Spleen (tissue), 11 donors: ENCODE data around the gene KIF3C. TPM values are rescaled to one million over a fixed set of nuclear protein-coding genes. Genes with fewer than 3 reads are reported as not detected.
A peak's percentile ranks its signal among the peaks of the same experiment; 100 is the strongest.

Source experiments
- DNase-seq: peaks from one replicate; pipeline ENCODE4 v3.0.0-alpha.2; 2020
- H3K27ac ChIP-seq, 8 donors: fragments of 200-600 bp; sonication (generic) in 7 of 8; 1 replicate in 4 of 8; 2 replicates in 4 of 8; pipeline versions ENCODE4 v1.5.0 to v1.8.0; 2016 to 2021; ENCODE audit warnings: inconsistent platforms in 4 of 8, mild to moderate bottlenecking in 4 of 8, moderate library complexity in 1 of 8
- H3K27me3 ChIP-seq, 7 donors: fragments of 200-600 bp; sonication (generic) in 6 of 7; replicated peaks in 1 of 7; 1 replicate in 4 of 7; 2 replicates in 3 of 7; pipeline versions ENCODE4 v1.5.0 to v1.8.0; 2016 to 2021; ENCODE audit warnings: inconsistent platforms in 3 of 7, mild to moderate bottlenecking in 1 of 7
- H3K36me3 ChIP-seq, 6 donors: fragments of 200-600 bp; sonication (generic) in 5 of 6; 1 replicate in 4 of 6; 2 replicates in 2 of 6; pipeline versions ENCODE4 v1.5.0 to v1.8.0; 2016 to 2021; ENCODE audit warnings: inconsistent platforms in 2 of 6
- H3K4me1 ChIP-seq, 6 donors: fragments of 200-600 bp; sonication (generic) in 5 of 6; 1 replicate in 3 of 6; 2 replicates in 3 of 6; pipeline versions ENCODE4 v1.5.0 to v1.8.0; 2016 to 2021; ENCODE audit warnings: inconsistent platforms in 3 of 6
- H3K4me3 ChIP-seq, 8 donors: fragments of 200-600 bp; sonication (generic) in 7 of 8; 1 replicate in 4 of 8; 2 replicates in 4 of 8; pipeline versions ENCODE4 v1.5.0 to v1.8.0; 2016 to 2021; ENCODE audit warnings: inconsistent platforms in 4 of 8, mild to moderate bottlenecking in 4 of 8, moderate library complexity in 2 of 8
- H3K9me3 ChIP-seq, 8 donors: fragments of 200-600 bp; sonication (generic) in 7 of 8; 1 replicate in 4 of 8; 2 replicates in 4 of 8; pipeline versions ENCODE4 v1.5.0 to v1.8.0; 2016 to 2021; ENCODE audit warnings: inconsistent platforms in 4 of 8
- CTCF ChIP-seq, 11 experiments: fragments of 200-600 bp in 7 of 11; fragments of 450-650 bp in 4 of 11; sonication (generic) in 4 of 11; IDR thresholded peaks in 8 of 11; conservative IDR thresholded peaks in 3 of 11; 1 replicate in 7 of 11; 2 replicates in 4 of 11; pipeline versions ENCODE4 v1.4.0 to v1.8.0; 2016 to 2021; ENCODE audit warnings: antibody characterized with exemption in 11 of 11, inconsistent platforms in 4 of 11, mild to moderate bottlenecking in 1 of 11
- POLR2A ChIP-seq, 3 donors: fragments of 450-650 bp; IDR thresholded peaks; one replicate each; pipeline ENCODE4 v1.5.1; 2017; ENCODE audit warnings: antibody characterized with exemption in 3 of 3, mild to moderate bottlenecking in 1 of 3
- POLR2AphosphoS5 ChIP-seq, 3 donors: sonication (generic); formaldehyde crosslinking; IDR thresholded peaks; one replicate each; pipeline ENCODE4 v1.5.1; 2017; ENCODE audit warnings: antibody characterized with exemption in 3 of 3
- WGBS, 5 donors: extraction: QIAGEN DNeasy Blood & Tissue Kit in 3 of 5; methylation state at CpG; one replicate each; pipeline versions ENCODE4 v1.1.5 to v1.1.7; 2013 to 2018; 5-methylcytosine and 5-hydroxymethylcytosine counted together
- intact Hi-C: fragments of 100-400 bp; cut with DNase I; formaldehyde crosslinking; loops from one replicate; pipeline ENCODE4 v1.15.0; 2023; ENCODE audit warnings: low total_unique reads
- polyA plus RNA-seq, 3 donors: library from polyadenylated mRNA; stranded (reverse); fragments of 200-250 nt; gene quantifications; one replicate each; pipeline ENCODE4 v1.2.1, GENCODE V29; 2013
- total RNA-seq, 7 donors: library from RNA; depleted of rRNA in 3 of 7; stranded (reverse); fragments of >200 nt in 3 of 7; fragmentation: NEBNext Ultra II Directional in 4 of 7; extraction: Animal tissue kit (Norgen Biotek cat#: 25700) in 4 of 7; gene quantifications; one replicate each; pipeline versions ENCODE4 v1.1.0 to v1.2.1, GENCODE V29; 2016 to 2021
- donor health status: healthy with polysubstance abuse.
- donor health status: DM: no; HTN: no; CAD: no; lungs with moderate emphysema.
- donor health status: DM: no; HTN: no; CAD: no.
- donor health status: Bipolar disorder and iron deficiency.
- donor health status: healthy.
- donor health status: DM: no; HTN: no; CAD: no.
- donor health status: DM: yes; HTN: yes; CAD: no.

The KIF3C gene
- total and polyA plus RNA-seq, 10 donors, result 0.33 to 6.5 (median 3.8) TPM

GRCh38 chr2:25977768-25978167 is 4.5 kb downstream of the KIF3C start:
- peak; percentile 2 for DNase-seq
- Histone ChIP-seq H3K27ac (no peak overlapping the region), H3K9me3 (no peaks in the 10 kb centered on the region), H3K4me1 (peaks cover 3 to 48% (median 26%) of the 10 kb centered on the region in 6 donors), H3K36me3 (peaks cover 0 to 5% (median 0%) of the 10 kb centered on the region in 6 donors), H3K27me3 (peaks cover 0 to 5% (median 0%) of the 10 kb centered on the region in 7 donors), H3K4me3 (no peak overlapping the region)
- TF ChIP-seq POLR2AphosphoS5 (IDR thresholded peaks at IDR 0.05) (no peak), CTCF (IDR thresholded peaks at IDR 0.05 in 8 of 11, conservative IDR thresholded peaks at IDR 0.05 in 3 of 11) (no peak), POLR2A (IDR thresholded peaks at IDR 0.05) (no peak)
- intact Hi-C loops, result no loop called here
- WGBS, 5 donors, result 86 to 98% (median 94%) methylated on average over 3 of the region's 3 CpGs

DNA sequence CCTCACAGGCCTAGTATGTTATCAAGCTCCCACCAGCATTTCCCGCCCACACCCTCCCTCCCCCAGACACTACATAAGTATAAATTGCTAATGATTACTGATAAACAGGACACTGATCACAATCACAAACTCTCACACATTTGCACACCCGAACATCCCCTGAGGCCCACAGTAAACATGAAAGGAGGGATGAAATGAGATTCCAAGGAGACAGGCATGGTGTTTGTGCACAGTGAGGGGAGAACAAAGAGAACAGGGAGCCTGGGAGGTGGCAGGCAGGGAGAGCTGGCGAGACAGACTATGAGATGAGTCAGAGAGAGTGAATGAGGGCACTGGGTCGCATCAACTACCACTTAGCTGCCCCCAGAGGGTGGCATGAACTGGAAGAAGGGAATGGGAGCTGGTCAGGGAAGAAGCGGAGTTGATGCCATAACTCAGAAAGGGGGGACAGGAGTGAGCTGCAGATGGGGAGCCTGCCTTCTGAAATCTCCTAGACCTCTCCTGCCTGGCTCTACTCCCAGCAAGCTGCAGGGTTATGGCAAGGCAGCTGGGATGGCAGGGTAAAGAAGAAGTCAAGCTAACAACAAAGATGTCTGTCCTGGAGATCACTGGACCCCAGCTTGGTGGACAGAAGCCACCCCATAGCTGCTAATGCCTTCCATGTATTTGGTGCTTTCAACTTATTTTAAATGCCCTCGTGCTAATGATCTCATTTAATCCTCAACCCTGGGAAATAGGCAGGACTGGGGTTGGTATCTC is 5.1 kb downstream of the KIF3C start:
- no peak for TF ChIP-seq CTCF (IDR thresholded peaks at IDR 0.05 in 8 of 11, conservative IDR thresholded peaks at IDR 0.05 in 3 of 11)
- no peak for TF ChIP-seq POLR2A (IDR thresholded peaks at IDR 0.05)
- TF ChIP-seq POLR2AphosphoS5 (IDR thresholded peaks at IDR 0.05), result no peak
- peak; percentile 29 for DNase-seq
- 85 to 90% (median 87%) methylated on average over 6 of the region's 6 CpGs for WGBS, 5 donors

GRCh38 chr2:25972049-25972823 is 10.1 kb downstream of the KIF3C start:
- H3K4me3 ChIP-seq, result no peak overlapping the region
- no peak for DNase-seq
- no peaks in the 10 kb centered on the region for H3K27me3 ChIP-seq
- 65 to 84% (median 75%) methylated on average over 5 to 7 of the region's 7 CpGs for WGBS, 5 donors
- intact Hi-C loops, result no loop called here
- peaks cover 0 to 6% (median 0%) of the 10 kb centered on the region in 6 donors for H3K4me1 ChIP-seq
- TF ChIP-seq POLR2AphosphoS5 (IDR thresholded peaks at IDR 0.05), result no peak
- no peak for TF ChIP-seq POLR2A (IDR thresholded peaks at IDR 0.05)
- no peak for TF ChIP-seq CTCF (IDR thresholded peaks at IDR 0.05 in 8 of 11, conservative IDR thresholded peaks at IDR 0.05 in 3 of 11)
- H3K27ac ChIP-seq, result no peak overlapping the region
- no peaks in the 10 kb centered on the region for H3K9me3 ChIP-seq
- peaks cover 0 to 5% (median 0%) of the 10 kb centered on the region in 6 donors for H3K36me3 ChIP-seq

More for the DNA sequence above, 5.1 kb downstream of the KIF3C start:
- intact Hi-C loops, result no loop called here
- Histone ChIP-seq H3K36me3 (peaks cover 0 to 5% (median 0%) of the 10 kb centered on the region in 6 donors), H3K9me3 (no peaks in the 10 kb centered on the region), H3K27me3 (peaks cover 0 to 5% (median 0%) of the 10 kb centered on the region in 7 donors), H3K27ac (no peak overlapping the region), H3K4me1 (peaks cover 3 to 43% (median 23%) of the 10 kb centered on the region in 6 donors), H3K4me3 (no peak overlapping the region)

GRCh38 chr2:25971596-25971995 is 10.7 kb downstream of the KIF3C start:
- intact Hi-C loops, result no loop called here
- no peak overlapping the region for H3K4me3 ChIP-seq
- no peak for DNase-seq
- peaks cover 0 to 5% (median 0%) of the 10 kb centered on the region in 6 donors for H3K36me3 ChIP-seq
- H3K9me3 ChIP-seq, result no peaks in the 10 kb centered on the region
- H3K27me3 ChIP-seq, result no peaks in the 10 kb centered on the region
- peaks cover 0 to 6% (median 0%) of the 10 kb centered on the region in 6 donors for H3K4me1 ChIP-seq
- WGBS, 5 donors, result 76 to 100% (median 81%) methylated on average over 3 of the region's 3 CpGs
- no peak for TF ChIP-seq POLR2AphosphoS5 (IDR thresholded peaks at IDR 0.05)
- no peak for TF ChIP-seq POLR2A (IDR thresholded peaks at IDR 0.05)
- no peak for TF ChIP-seq CTCF (IDR thresholded peaks at IDR 0.05 in 8 of 11, conservative IDR thresholded peaks at IDR 0.05 in 3 of 11)
- H3K27ac ChIP-seq, result no peak overlapping the region
